Tongue (tissue), 2 donors: Measurements from ENCODE around the gene RRAD. TPM values are rescaled to one million over a fixed set of nuclear protein-coding genes. Genes with fewer than 3 reads are reported as not detected.

Experiments used
- DNase-seq: peaks from one replicate; pipeline ENCODE4 v3.0.0-alpha.2; 2015
- total RNA-seq: library from RNA; depleted of rRNA; stranded (reverse); fragments of >200 nt; gene quantifications from one replicate; pipeline ENCODE4 v1.2.3, GENCODE V29; 2014

Gene RRAD
- total RNA-seq, 1 donor from 2014 or later: 23.3 TPM

DNA sequence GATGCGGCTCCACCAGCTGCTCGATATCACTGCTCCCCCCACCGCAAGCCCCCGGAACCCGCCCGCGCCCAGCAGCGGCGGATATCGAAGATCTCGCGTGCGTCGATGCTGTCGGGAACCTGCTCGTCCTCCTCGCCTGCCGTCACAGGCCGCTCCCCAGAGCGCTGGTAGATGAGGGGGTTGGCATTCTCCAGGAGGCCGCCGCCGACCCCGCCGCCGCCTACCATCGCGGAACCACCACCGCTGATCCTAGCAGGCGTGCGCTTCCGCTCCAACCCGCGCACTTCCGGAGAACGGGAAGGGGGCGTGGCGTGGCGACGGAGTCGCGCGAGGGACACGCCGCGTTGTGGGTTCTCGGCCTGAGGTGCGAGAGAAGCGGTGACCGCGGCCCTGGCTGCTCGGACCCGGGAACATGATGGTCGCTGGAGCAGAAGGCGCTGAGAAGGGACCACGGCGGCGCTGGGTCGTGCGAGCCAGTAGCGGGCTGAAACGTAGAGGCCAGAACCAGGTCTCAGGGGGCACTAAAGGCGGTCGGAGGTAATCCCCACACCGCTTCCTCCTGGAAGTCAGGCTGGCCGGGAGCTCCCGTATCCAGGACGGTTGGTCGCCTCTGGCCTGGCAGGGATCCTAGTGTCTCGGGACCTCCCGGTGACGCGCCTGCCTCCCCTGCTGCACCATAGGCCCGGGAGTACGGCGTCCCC, 9.0 kb upstream of the RRAD start, which contains the start of gene CIAO2B:
Gene CIAO2B, minus strand, starts transcription at position 265 of the 701 bp plus-strand sequence. Its CDS starts 38 bp downstream, at position 227.
- peak; percentile 94 for DNase-seq

GRCh38 chr16:66933776-66934137, 8.4 kb upstream of the RRAD start:
- no peak for DNase-seq

- no peak for DNase-seq
These were observed 6.7 kb upstream of the RRAD start for GRCh38 chr16:66932076-66932475.

GRCh38 chr16:66931665-66932064, 6.3 kb upstream of the RRAD start:
- no peak for DNase-seq

DNA sequence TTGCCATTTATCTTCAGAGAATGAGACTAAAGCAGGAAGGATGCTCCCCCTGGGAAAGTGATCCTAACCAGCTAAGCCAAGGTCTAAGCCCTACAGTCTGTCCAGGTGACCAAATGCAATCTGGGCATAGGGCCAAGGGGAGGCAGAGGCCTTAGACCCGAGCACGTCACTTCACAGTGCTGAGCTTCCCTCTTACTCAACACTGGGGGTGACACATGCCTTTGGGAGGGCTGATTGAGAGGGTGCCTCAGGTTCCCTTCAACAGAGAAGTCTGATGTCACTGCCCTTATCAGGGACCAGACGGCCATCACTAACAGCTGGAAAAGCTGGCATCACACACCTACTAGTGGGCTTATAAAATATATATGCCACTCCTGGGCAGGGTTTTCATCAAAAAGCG, 4.9 kb upstream of the RRAD start:
- DNase-seq: no peak

DNA sequence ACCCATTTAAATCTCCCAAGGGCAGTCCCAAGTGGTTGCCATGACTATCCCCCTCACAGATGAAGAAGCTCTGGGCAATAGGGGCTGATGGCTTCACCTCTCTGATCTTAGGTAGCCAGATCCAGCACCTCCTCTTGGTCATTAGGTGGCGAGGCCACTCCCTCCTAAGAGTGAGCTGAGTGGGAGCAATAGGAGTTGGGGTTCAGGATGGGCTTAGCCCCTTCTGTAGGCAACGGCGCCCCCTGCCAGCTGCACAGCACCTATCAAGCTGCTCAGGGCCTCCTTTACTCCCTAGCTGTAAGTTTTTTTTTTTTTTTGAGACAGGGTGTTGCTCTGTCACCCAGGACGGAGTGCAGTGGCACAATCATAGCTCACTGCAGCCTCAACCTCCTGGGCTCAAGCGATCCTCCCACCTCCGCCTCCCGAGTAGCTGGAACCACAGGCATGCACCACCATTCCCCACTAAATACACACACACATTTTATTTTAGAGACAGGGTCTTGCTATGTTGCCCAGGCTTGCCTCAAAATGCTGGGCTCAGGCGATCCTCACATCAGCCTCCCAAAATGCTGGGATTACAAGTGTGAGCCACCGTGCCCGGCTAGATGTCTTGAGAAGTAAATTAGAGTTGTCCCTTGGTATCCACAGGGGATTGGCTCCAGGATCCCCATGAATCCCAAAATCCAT, 3.5 kb upstream of the RRAD start:
- no peak for DNase-seq

GRCh38 chr16:66927918-66928649, 2.7 kb upstream of the RRAD start:
- no peak for DNase-seq

DNA sequence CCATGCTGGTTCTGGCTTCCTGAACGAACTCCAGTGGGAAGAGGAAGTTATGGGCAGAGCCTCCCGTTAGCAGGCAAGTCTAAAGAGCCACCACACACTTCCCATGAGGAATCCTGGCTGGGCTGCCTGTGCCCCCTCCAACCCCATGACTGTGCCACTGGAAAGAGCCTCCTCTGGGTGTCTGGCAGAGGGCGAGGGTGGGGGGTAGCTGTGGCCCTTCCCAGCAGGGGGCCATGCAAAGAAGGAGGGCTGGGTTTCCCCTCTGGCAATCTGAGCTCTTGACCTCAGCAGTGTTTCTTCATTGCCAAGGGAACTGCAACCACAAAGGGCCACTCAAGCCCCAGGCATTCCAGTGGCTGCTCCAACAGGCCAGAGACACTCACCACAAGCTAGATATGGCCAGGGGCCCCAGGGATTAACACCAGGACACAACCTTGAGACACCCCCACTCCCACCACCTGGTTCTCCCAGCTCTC, 1.7 kb upstream of the RRAD start:
- DNase-seq: no peak

DNA sequence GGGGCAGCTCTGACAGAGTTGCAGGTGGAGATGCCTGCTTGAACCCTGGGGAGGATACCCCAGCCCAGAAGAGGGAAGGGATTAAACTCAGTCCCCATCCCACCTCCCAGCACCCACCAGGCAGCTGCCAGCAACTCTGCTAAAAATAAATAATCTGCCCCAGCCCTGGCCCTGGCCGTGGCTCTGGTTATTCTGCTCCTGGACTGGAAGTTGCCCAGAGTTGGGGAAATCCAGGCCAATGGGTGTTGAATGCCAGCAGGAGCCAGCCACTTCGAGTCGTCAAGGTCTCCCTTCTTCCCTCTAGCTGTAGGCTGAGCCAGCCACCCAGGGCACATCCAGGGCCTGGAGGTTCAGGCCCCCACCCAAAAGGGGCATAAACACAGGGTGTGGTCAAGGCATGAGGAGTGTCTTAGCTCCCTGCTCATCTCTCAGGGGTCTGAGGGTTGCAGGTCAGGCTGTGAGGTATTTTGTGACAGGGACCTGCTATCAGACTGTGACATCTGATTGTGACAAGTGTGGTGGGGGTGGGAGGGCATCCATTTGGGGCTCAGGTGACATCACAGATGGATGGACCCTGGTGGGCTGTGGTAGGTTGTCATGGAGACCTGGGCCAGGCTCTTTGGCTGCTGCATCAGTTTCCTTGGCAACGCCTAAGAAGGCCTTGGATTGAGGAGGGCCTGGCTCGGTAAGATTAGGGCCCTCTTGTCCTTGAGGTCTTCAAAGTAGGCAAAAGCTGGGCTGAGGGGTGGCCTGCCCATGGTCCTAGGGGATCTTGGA, 1.0 kb upstream of the RRAD start:
- DNase-seq: no peak

DNA sequence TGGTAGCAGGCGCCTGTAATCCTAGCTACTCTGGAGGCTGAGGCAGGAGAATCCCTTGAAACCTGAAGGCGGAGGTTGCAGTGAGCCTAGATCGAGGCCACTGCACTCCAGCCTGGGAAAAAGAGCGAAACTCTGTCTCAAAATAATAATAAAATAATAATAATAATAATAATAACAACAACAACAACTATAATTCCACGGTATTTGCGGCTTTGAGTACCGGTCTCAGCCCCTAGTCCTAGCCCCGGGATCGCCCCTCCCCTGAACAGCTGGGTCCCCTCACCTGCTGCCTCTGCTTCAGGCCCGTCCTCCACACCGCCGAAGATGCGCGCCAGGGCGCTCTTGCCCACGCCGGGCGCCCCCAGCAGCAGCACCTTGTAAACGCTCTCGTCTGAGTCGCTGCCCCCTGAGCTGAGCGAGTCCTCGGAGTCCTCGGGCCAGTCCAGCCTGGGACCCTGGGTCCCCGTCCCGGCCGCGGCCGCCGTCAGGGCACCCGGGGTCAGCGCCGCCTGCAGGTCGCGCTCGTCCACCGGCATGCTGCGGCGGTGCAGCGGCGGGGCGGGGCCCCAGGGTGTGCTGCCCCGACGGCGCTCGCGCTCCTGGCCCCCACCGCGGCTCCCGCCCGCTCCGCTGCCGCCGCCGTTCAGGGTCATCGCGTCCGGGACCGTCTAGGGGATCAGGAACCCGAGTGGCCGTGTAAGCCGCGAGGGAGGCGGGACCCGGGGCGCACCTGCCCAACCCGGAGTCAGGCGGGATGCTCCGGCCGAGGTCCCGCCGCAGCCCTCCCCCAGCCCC, 611 bp downstream of the RRAD start:
- no peak for DNase-seq

DNA sequence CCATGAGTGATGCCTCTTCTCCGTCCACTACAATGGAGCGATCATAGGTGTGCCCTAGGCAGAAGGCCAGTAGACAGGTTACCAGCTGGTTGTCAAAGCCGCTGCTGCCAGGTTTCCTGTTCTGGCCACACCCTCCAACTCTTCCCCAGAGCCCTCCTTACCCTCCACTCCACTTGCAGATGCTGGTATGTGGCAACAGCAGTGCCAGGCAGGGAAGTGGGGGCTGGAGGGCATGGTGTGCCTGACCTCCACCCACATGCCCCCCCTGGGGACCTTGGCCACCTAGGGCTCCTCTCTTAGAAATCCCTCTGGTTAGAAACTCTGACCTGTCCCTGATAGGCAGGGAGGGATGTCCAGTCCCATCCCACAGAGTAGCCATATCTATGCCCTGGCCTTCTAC, 1.5 kb downstream of the RRAD start:
- DNase-seq: no peak

DNA sequence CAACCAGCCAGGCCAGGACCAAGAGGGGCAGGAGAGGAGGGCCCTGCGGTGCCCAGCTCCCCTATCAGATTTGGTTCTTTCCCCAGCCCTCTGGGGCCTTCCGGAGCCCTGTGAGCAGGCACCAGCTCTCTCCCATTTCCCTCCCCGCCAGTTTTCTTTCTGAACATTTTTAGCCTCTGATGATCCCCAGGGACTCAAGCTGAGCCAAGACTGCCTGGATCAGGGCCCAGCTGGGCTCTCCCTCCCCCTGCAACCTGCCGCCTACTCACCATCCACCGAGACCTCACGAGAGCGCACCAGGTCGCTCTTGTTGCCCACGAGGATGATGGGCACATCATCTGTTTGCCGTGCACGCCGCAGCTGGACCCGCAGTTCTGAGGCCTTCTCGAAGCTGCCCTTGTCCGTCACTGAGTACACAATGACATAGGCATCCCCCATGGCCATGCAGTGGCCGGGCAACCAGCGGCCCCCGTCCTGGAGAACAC, 2.0 kb downstream of the RRAD start:
- no peak for DNase-seq

- DNase-seq: no peak
These were observed 3.4 kb downstream of the RRAD start for GRCh38 chr16:66921729-66922450.

DNA sequence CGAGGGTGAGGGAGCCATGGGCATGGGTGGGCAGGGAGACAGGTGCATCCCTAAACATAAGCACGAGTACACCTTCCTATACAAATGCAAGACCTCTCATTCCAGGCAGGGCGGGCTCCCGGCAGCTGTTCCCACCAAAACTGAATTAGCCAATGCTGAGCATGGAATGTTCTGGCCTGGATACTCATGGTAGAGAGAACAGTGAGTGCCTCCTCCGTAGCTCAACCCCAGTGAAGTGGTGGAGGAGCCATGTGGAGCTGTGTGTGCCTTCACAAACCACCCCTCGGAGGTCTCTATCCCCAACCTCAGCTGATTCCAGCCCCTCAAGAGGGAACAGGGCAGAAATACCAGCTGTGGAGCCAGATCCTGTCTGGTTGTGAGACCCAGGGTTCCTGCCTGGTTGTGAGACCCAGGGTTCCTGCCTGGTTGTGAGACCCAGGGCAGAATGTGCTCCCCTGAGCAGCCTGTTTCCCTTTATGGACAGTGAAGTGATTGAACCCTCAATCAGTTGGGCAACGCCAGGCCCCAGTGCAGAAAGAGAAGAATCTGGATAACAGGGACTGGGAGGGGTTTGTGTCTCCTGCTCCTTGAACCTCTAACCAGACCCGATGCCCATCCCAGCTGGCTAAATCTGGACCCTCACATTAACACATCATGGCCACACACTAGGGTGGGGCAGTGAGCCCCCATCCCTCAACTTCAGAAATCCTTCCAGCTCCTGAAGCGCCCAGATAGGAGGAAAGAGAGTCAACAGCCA, 4.2 kb downstream of the RRAD start:
- no peak for DNase-seq

GRCh38 chr16:66920299-66920590, 5.1 kb downstream of the RRAD start:
- no peak for DNase-seq

DNA sequence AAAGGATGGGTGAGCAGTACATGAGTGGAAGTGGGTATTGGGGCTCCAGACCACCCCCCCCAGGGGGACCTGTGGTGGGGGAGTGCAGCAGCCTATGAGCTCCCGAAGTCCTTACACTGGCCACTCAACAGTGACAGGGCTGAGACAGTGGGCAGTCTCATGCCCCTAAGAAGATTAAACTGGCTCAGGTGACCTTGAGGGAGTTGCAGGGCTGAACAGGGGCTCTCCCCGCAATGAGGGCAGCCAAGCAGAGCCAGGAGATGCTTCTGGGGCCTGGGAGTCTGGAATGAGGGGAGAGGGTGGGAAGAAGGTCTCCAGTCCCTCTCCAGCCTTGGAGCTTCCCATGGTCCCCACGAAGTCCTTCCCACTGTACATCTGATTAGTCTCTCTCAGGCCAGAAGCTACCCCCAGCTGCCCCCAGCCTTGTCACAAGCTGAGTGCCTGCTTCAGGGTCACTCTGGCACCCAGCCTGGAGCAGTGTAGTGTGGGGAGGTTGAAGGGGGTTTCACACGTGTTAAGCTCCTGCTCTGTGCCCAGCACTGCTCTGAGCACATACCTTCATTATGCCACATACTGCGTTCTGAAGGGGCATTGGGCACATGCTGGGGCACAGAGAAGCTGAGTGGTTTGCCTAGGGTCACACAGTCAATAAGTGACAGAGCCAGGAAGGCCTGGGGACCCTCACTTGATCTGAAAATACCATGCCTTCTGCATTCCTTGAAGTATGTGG, 5.6 kb downstream of the RRAD start:
- DNase-seq: no peak

DNA sequence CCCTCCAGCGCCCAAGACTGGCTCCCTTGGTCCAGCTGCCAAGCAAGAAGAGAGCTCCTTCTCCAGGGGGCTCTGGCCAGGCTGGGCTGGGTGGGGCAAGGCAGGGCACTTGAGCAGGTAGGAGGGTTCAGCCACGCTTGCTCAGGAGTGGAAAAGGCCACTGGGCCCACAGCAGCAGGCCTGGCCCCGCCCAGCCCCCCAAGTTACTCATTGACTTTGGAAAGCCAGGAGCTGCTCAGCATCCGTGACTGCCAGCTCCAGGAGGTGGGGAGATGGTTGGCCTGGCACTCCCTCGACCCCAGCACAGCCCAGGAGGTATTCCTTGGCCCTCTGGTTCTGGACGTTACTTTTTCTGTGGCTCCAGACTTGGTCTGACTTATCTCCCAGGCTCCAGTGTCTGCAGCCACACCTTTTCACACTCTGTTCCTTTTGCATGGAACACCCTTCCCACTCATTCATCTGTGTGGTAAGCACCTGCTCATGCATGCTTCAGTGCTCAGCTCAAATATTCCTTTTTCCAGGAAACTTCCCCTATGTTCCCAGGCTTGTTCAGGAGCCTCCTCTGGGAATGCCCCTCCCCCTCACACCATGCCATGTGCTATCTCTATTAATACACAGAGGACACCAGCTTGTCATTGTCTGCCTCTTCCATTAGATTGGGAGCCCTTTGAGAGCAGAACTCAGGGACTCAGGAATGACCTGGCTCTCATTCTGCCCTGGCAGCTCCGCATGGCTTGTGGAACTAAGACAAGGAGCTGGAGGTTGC, 6.3 kb downstream of the RRAD start, which contains the start of gene CDH16:
Gene CDH16, minus strand, starts transcription at position 83 of the 766 bp plus-strand sequence. CDS start 820 bp downstream, outside the sequence.
- DNase-seq: no peak

DNA sequence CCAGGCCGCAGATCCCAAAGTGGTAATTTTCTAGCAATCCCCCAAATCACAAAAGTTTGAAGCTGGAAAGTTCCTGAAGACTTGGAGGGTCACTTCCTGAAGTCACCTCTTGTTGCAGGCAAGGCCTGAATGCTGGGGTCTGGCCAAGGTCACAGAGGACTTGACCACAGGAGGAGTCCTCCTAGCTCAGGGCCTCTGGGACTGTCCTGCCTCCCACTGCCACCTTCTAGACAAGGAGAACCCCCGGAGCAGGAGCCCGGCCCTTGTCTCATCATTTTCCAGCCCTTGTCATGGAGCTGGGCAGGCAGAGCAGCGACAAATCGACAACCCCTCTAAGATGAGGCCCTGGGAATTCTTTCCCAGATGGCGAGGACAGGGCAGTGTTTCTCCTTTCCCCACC, 7.0 kb downstream of the RRAD start:
- DNase-seq: no peak
